HepG2 (cell line): ENCODE measurements around the gene NRG2. TPM values are rescaled to one million over a fixed set of nuclear protein-coding genes. Genes with fewer than 3 reads are reported as not detected.

Experiments
- ATAC-seq: fragments of 200-7000 bp; cut with Tn5 transposase; 3 replicates; pipeline ENCODE4 v1.9.1; 2020; ENCODE audit warnings: mild to moderate bottlenecking, moderate library complexity
- BruUV-seq: library from RNA; stranded (reverse); fragments of 400-500 nt; replicated peaks from 2 replicates; lab custom pipeline; 2021; lab: Mats Ljungman, UMichigan
- CTCF ChIA-PET: fragments of 300-600 bp; formaldehyde crosslinking; extraction: SDS; loops from one replicate; lab custom pipeline; 2021; ENCODE audit warnings: low total read pairs, inconsistent platforms, low intra/inter-chr PET ratio; lab: Yijun Ruan, JAX
- POLR2A ChIA-PET: fragments of 350-600 bp; sonication (Branson Sonifier 250); formaldehyde crosslinking; loops from one replicate; lab custom pipeline; 2020; ENCODE audit warnings: antibody characterized with exemption, inconsistent platforms; lab: Yijun Ruan, JAX
- DNase-seq: peaks from one replicate; pipeline ENCODE4 v3.0.0-alpha.2; 2015; ENCODE audit warnings: low spot score
- FAIRE-seq: peaks from 3 replicates; lab custom pipeline; 2011; peaks lifted over from hg19 to GRCh38; lab: Jason Lieb, UNC
- H2AFZ ChIP-seq: one replicate; pipeline ENCODE4 v1.6.1; 2011; ENCODE audit warnings: low read length, inconsistent platforms
- H3K27ac ChIP-seq: fragments of 300-600 bp; 3 replicates; pipeline ENCODE4 v1.8.0; 2011; ENCODE audit warnings: mixed run types, mild to moderate bottlenecking, mixed read lengths, low read length, inconsistent platforms; ENCODE audit not compliant: insufficient read depth; ENCODE audit errors: extremely low read length
- H3K27me3 ChIP-seq, 2 experiments: fragments of 200-600 bp in 1 of 2; 2 replicates in 1 of 2; 3 replicates in 1 of 2; pipeline versions ENCODE4 v1.6.0 to v1.8.0; 2011; ENCODE audit warnings: low read length in 2 of 2, mild to moderate bottlenecking in 2 of 2, moderate library complexity in 2 of 2, inconsistent platforms in 1 of 2; ENCODE audit not compliant: insufficient read depth in 2 of 2, control insufficient read depth in 1 of 2
- H3K36me3 ChIP-seq, 2 experiments: fragments of 200-600 bp in 1 of 2; replicated peaks in 1 of 2; 2 replicates in 1 of 2; 3 replicates in 1 of 2; pipeline versions ENCODE4 v1.5.1 to v1.8.0; 2011; ENCODE audit warnings: low read length in 2 of 2, inconsistent platforms in 1 of 2; ENCODE audit not compliant: insufficient read depth in 2 of 2, control insufficient read depth in 1 of 2
- H3K4me1 ChIP-seq: 2 replicates; pipeline ENCODE4 v1.5.1; 2012; ENCODE audit warnings: low read length, inconsistent platforms; ENCODE audit not compliant: insufficient read depth
- H3K4me2 ChIP-seq: 2 replicates; pipeline ENCODE4 v1.6.0; 2011; ENCODE audit warnings: low read depth, low read length, inconsistent platforms
- H3K4me3 ChIP-seq, 3 experiments: fragments of 200-600 bp in 1 of 3; sonication (generic), shearing (Covaris generic) in 1 of 3; replicated peaks in 1 of 3; 2 replicates each; pipeline ENCODE4 v1.5.1; 2011 to 2016; ENCODE audit warnings: low read length in 3 of 3, inconsistent platforms in 2 of 3, low read depth in 2 of 3, mild to moderate bottlenecking in 2 of 3, control low read depth in 1 of 3, mixed read lengths in 1 of 3; ENCODE audit not compliant: insufficient read depth in 1 of 3
- H3K79me2 ChIP-seq: one replicate; pipeline ENCODE4 v1.6.1; 2011; ENCODE audit warnings: low read length, inconsistent platforms; ENCODE audit not compliant: insufficient read depth
- H3K9ac ChIP-seq: 2 replicates; pipeline ENCODE4 v1.6.0; 2011; ENCODE audit warnings: mild to moderate bottlenecking, low read depth, low read length, inconsistent platforms; ENCODE audit not compliant: insufficient read depth
- H3K9me3 ChIP-seq: 2 replicates; pipeline ENCODE4 v1.5.1; 2012; ENCODE audit warnings: mild to moderate bottlenecking, low read length
- H4K20me1 ChIP-seq: 2 replicates; pipeline ENCODE4 v1.6.0; 2011; ENCODE audit warnings: inconsistent platforms, mild to moderate bottlenecking, low read length, moderate library complexity; ENCODE audit not compliant: insufficient read depth
- CBFB ChIP-seq: sonication (generic); formaldehyde crosslinking; IDR thresholded peaks from 2 replicates; pipeline ENCODE4 v1.4.0; 2020; ENCODE audit warnings: missing genetic modification reagents
- CBX2 ChIP-seq, 2 experiments: fragments of 200-600 bp in 1 of 2; sonication (generic); formaldehyde crosslinking in 1 of 2; IDR thresholded peaks; 2 replicates each; pipeline versions ENCODE4 v1.7.0 to v1.8.1; 2018 to 2022; ENCODE audit warnings: low read depth in 2 of 2, low read length in 1 of 2, mild to moderate bottlenecking in 1 of 2, missing genetic modification reagents in 1 of 2
- FLYWCH1 ChIP-seq: sonication (generic); formaldehyde crosslinking; IDR thresholded peaks from 2 replicates; pipeline ENCODE4 v1.8.1; 2023; ENCODE audit warnings: mild to moderate bottlenecking, missing genetic modification reagents
- HNRNPL ChIP-seq: fragments of 200-400 bp; formaldehyde crosslinking; IDR thresholded peaks from 2 replicates; pipeline ENCODE4 v1.6.1; 2017; ENCODE audit warnings: mild to moderate bottlenecking, low read depth, low read length
- JUN ChIP-seq: sonication (generic); formaldehyde crosslinking; IDR thresholded peaks from 2 replicates; pipeline ENCODE4 v1.4.0; 2020; ENCODE audit warnings: mild to moderate bottlenecking, missing genetic modification reagents
- MEIS1 ChIP-seq: sonication (generic); formaldehyde crosslinking; IDR thresholded peaks from 2 replicates; pipeline ENCODE4 v1.9.0; 2021; ENCODE audit warnings: mild to moderate bottlenecking, missing genetic modification reagents, moderate library complexity, borderline replicate concordance
- NFIB ChIP-seq: sonication (generic); formaldehyde crosslinking; IDR thresholded peaks from 2 replicates; pipeline ENCODE4 v1.9.0; 2021; ENCODE audit warnings: missing genetic modification reagents, mild to moderate bottlenecking, borderline replicate concordance
- RORA ChIP-seq: sonication (generic); formaldehyde crosslinking; IDR thresholded peaks from 2 replicates; pipeline ENCODE4 v1.5.0; 2020; ENCODE audit warnings: mild to moderate bottlenecking, missing genetic modification reagents, moderate library complexity
- ZNF30 ChIP-seq: sonication (generic); formaldehyde crosslinking; IDR thresholded peaks from 2 replicates; pipeline ENCODE4 v1.5.0; 2020; ENCODE audit warnings: mild to moderate bottlenecking, missing genetic modification reagents
- ZNF788 ChIP-seq: sonication (generic); formaldehyde crosslinking; IDR thresholded peaks from 2 replicates; pipeline ENCODE4 v1.5.0; 2020; ENCODE audit warnings: mild to moderate bottlenecking, missing genetic modification reagents, borderline replicate concordance
- WGBS: methylation state at CpG from one replicate; pipeline ENCODE4 v1.1.6; 2017; ENCODE audit warnings: low lambda C conversion rate; 5-methylcytosine and 5-hydroxymethylcytosine counted together
- in situ Hi-C: cut with HindIII; loops from 2 replicates; pipeline ENCODE4 v1.10.0; 2017; ENCODE audit warnings: low pct_unique_long_range_greater_than_20kb; ENCODE audit not compliant: extremely low pct_ligation_motif_present
- intact Hi-C: fragments of 100-400 bp; cut with micrococcal nuclease; formaldehyde crosslinking; loops from one replicate; pipeline ENCODE4 v1.10.0; 2022; ENCODE audit not compliant: unreplicated experiment
- polyA plus RNA-seq, 8 experiments: library from polyadenylated mRNA; depleted of rRNA in 3 of 8; stranded (reverse) in 7 of 8; unstranded in 1 of 8; fragments of >200 nt; fragmentation: Illumina TruSeq in 4 of 8; extraction: Trizol in 4 of 8; gene quantifications; 2 replicates each; pipeline versions ENCODE4 v1.2.1 to v1.2.3, GENCODE V29; 2011 to 2016; ENCODE audit warnings: low read depth in 4 of 8, missing spikeins in 1 of 8, mixed read lengths in 1 of 8; ENCODE audit not compliant: insufficient read depth in 1 of 8
- total RNA-seq, 5 experiments: library from RNA; depleted of rRNA; stranded (reverse); fragments of >200 nt; fragmentation: Illumina TruSeq; extraction: Trizol; gene quantifications; 2 replicates each; pipeline ENCODE4 v1.2.3, GENCODE V29; 2016; ENCODE audit warnings: low read depth in 1 of 5
- TF ChIP-seq, protein P1 (sequence below): sonication (generic); formaldehyde crosslinking; IDR thresholded peaks from 2 replicates; pipeline ENCODE4 v1.4.0; 2020; ENCODE audit warnings: missing genetic modification reagents, borderline replicate concordance
- TF ChIP-seq, protein P2 (sequence below): sonication (generic); formaldehyde crosslinking; IDR thresholded peaks from 2 replicates; pipeline ENCODE4 v1.4.0; 2020; ENCODE audit warnings: missing genetic modification reagents

The NRG2 gene
- total and polyA plus RNA-seq, 2 of the 13 experiments (the other 11 are each of a cell fraction or from before 2014, with no cell fraction given): not detected

DNA sequence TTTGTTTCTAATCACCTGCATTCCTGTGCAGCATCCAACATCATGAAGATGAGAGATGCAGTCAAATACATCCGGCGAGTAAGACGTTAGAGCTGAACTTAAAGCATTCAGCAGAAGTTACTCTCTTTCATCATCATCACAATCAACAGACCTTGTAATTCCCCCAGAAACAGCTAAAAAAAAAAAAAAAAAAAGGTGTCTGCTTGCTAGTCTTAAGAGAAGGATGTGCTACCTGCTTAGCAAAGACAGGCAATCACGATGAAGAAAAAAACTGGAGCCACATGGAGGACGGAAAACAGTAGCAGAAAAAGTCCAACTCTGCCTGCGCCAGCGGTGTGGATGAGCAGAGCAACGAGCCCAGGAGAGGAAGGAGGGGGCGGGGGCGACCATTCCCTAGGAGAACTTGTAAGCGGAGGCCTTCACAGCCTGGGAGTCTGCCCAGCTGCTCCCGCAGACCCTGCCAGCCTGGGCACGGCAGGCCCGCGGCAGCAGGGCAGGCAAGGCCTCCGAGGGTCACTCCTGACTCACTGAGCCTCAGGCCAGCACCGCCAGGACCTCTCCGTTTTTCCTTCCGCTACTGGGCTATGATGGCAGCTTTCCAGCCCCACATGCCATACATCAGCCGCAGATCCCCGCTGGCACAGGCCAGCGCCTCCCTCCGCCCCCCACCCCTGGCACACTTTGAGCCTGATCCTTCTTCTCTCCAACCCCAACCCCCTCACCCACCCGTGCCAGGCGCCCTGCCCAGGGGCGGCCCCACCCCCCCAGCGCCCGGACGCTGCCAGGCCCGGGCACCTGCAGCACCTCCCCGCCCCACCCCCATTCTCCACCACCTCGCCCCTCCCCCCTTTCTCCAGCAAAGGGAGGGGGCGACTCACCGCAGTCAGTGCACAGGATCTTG lies 1.4 kb downstream of the NRG2 start:
- no TSS peak for BruUV-seq
- in situ Hi-C loops: no loop called here

More for the DNA sequence above, 1.4 kb downstream of the NRG2 start:
- H3K4me3 ChIP-seq: peak overlapping the region; percentile 19 to 70 (median 57); a peak in 3 of 6 replicates
- no peaks in the 10 kb centered on the region for H4K20me1 ChIP-seq
- ChIA-PET CTCF (no interaction called here), POLR2A (no interaction called here)
- ATAC-seq: peak; percentile 31
- no peaks in the 10 kb centered on the region for H3K9me3 ChIP-seq
- intact Hi-C loops: no loop called here
- H3K36me3 ChIP-seq: no peaks in the 10 kb centered on the region
- no peak overlapping the region for H3K9ac ChIP-seq
- 10% methylated on average over 25 of the region's 34 CpGs for WGBS
- TF ChIP-seq, protein P1, sequence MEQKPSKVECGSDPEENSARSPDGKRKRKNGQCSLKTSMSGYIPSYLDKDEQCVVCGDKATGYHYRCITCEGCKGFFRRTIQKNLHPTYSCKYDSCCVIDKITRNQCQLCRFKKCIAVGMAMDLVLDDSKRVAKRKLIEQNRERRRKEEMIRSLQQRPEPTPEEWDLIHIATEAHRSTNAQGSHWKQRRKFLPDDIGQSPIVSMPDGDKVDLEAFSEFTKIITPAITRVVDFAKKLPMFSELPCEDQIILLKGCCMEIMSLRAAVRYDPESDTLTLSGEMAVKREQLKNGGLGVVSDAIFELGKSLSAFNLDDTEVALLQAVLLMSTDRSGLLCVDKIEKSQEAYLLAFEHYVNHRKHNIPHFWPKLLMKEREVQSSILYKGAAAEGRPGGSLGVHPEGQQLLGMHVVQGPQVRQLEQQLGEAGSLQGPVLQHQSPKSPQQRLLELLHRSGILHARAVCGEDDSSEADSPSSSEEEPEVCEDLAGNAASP (CRISPR knock-in tag): no peak
- TF ChIP-seq CBX2 (IDR thresholded peaks at IDR 0.05; ENCODE audit: low read depth, low read length) (no peak), CBX2 (CRISPR knock-in tag; IDR thresholded peaks at IDR 0.05; ENCODE audit: low read depth) (0 out of 2 replicates have a peak, but pooled peaks have one; percentile 51), JUN (CRISPR knock-in tag) (no peak), FLYWCH1 (CRISPR knock-in tag) (no peak), ZNF788 (CRISPR knock-in tag) (no peak), CBFB (CRISPR knock-in tag) (no peak), ZNF30 (no peak), NFIB (CRISPR knock-in tag) (no peak), RORA (CRISPR knock-in tag) (no peak), HNRNPL (peak; percentile 74), MEIS1 (no peak)
- TF ChIP-seq, protein P2, sequence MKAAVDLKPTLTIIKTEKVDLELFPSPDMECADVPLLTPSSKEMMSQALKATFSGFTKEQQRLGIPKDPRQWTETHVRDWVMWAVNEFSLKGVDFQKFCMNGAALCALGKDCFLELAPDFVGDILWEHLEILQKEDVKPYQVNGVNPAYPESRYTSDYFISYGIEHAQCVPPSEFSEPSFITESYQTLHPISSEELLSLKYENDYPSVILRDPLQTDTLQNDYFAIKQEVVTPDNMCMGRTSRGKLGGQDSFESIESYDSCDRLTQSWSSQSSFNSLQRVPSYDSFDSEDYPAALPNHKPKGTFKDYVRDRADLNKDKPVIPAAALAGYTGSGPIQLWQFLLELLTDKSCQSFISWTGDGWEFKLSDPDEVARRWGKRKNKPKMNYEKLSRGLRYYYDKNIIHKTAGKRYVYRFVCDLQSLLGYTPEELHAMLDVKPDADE (CRISPR knock-in tag): no peak
- no peak overlapping the region for H3K27ac ChIP-seq
- H3K4me1 ChIP-seq: peaks cover 6% of the 10 kb centered on the region; the same call in 1 of the 2 replicates
- H2AFZ ChIP-seq: no peak overlapping the region
- FAIRE-seq: no peak
- peaks cover 10 to 53% of the 10 kb centered on the region in 2 experiments; a peak in 4 of 5 replicates for H3K27me3 ChIP-seq
- no peaks in the 10 kb centered on the region for H3K79me2 ChIP-seq
- peak overlapping the region; percentile 85 for H3K4me2 ChIP-seq
- DNase-seq: no peak
